Mucosa of rectum (tissue), 2 donors: ENCODE data around the gene TRIP6.
A peak's percentile ranks its signal among the peaks of the same experiment; 100 is the strongest.

Source experiments
- H3K27ac ChIP-seq, 2 donors: one replicate each; pipeline ENCODE4 v1.7.0; 2013; ENCODE audit warnings: inconsistent platforms in 2 of 2, low read depth in 2 of 2, low read length in 2 of 2
- H3K27me3 ChIP-seq, 2 donors: one replicate each; pipeline ENCODE4 v1.7.0; 2013; ENCODE audit warnings: low read length in 2 of 2; ENCODE audit not compliant: control insufficient read depth in 2 of 2, insufficient read depth in 2 of 2
- H3K36me3 ChIP-seq, 2 donors: one replicate each; pipeline ENCODE4 v1.7.0; 2013; ENCODE audit warnings: low read length in 2 of 2; ENCODE audit not compliant: control insufficient read depth in 2 of 2, insufficient read depth in 2 of 2
- H3K4me1 ChIP-seq, 2 donors: one replicate each; pipeline ENCODE4 v1.7.0; 2013; ENCODE audit warnings: low read length in 2 of 2, mild to moderate bottlenecking in 1 of 2; ENCODE audit not compliant: control insufficient read depth in 2 of 2, insufficient read depth in 2 of 2
- H3K4me3 ChIP-seq, 2 donors: one replicate each; pipeline ENCODE4 v1.7.0; 2013; ENCODE audit warnings: low read length in 2 of 2
- H3K9ac ChIP-seq, 2 donors: one replicate each; pipeline ENCODE4 v1.7.0; 2013; ENCODE audit warnings: low read length in 2 of 2, low read depth in 1 of 2, mild to moderate bottlenecking in 1 of 2
- H3K9me3 ChIP-seq, 2 donors: one replicate each; pipeline ENCODE4 v1.7.0; 2013; ENCODE audit warnings: low read length in 2 of 2; ENCODE audit not compliant: control insufficient read depth in 2 of 2
- donor health status: healthy.
- donor health status: Normal muscosa, but diverticular disease.

Gene TRIP6

GRCh38 chr7:100873599-100874299, 6.6 kb downstream of the TRIP6 start:
- Histone ChIP-seq H3K9ac (peak overlapping the region in 1 of 2 donors; percentile 97), H3K27me3 (no peaks in the 10 kb centered on the region), H3K4me1 (peaks cover 17 to 24% of the 10 kb centered on the region in 2 donors), H3K4me3 (peak overlapping the region in 1 of 2 donors; percentile 94), H3K36me3 (peaks cover 19 to 20% of the 10 kb centered on the region in 2 donors), H3K9me3 (no peaks in the 10 kb centered on the region), H3K27ac (peak overlapping the region; percentile 96 to 97)

- Histone ChIP-seq H3K9me3 (no peaks in the 10 kb centered on the region), H3K27me3 (no peaks in the 10 kb centered on the region), H3K9ac (peak overlapping the region; percentile 91 to 97), H3K4me3 (peak overlapping the region; percentile 94 to 96), H3K36me3 (peaks cover 20 to 24% of the 10 kb centered on the region in 2 donors), H3K27ac (peak overlapping the region; percentile 96 to 97), H3K4me1 (peaks cover 17 to 24% of the 10 kb centered on the region in 2 donors)
Measured at GRCh38 chr7:100874300-100874576, 7.1 kb downstream of the TRIP6 start.

GRCh38 chr7:100874577-100875355, 7.6 kb downstream of the TRIP6 start, which contains the start of gene SRRT:
Gene SRRT, plus strand, starts transcription at chr7:100875103. Its CDS starts 488 bp downstream, at chr7:100875591.
- Histone ChIP-seq H3K36me3 (peaks cover 21 to 29% of the 10 kb centered on the region in 2 donors), H3K9ac (peak within 1 kb of the TSS; percentile 91 to 97), H3K4me1 (peaks cover 17 to 24% of the 10 kb centered on the region in 2 donors), H3K9me3 (no peaks in the 10 kb centered on the region), H3K27ac (peak within 1 kb of the TSS; percentile 96 to 97), H3K4me3 (peak within 1 kb of the TSS; percentile 94 to 96), H3K27me3 (no peaks in the 10 kb centered on the region)

GRCh38 chr7:100875356-100875751, 8.2 kb downstream of the TRIP6 start:
- peak overlapping the region; percentile 94 to 96 for H3K4me3 ChIP-seq
- H3K27me3 ChIP-seq, result no peaks in the 10 kb centered on the region
- peaks cover 23 to 29% of the 10 kb centered on the region in 2 donors for H3K36me3 ChIP-seq
- H3K27ac ChIP-seq, result peak overlapping the region; percentile 96 to 97
- no peaks in the 10 kb centered on the region for H3K9me3 ChIP-seq
- peaks cover 17 to 24% of the 10 kb centered on the region in 2 donors for H3K4me1 ChIP-seq
- peak overlapping the region; percentile 91 to 97 for H3K9ac ChIP-seq

GRCh38 chr7:100878013-100878412, 10.8 kb downstream of the TRIP6 start:
- H3K4me1 ChIP-seq, result peaks cover 17 to 24% of the 10 kb centered on the region in 2 donors
- H3K9ac ChIP-seq, result no peak overlapping the region
- peaks cover 24 to 35% of the 10 kb centered on the region in 2 donors for H3K36me3 ChIP-seq
- H3K9me3 ChIP-seq, result no peaks in the 10 kb centered on the region
- no peaks in the 10 kb centered on the region for H3K27me3 ChIP-seq
- no peak overlapping the region for H3K27ac ChIP-seq
- H3K4me3 ChIP-seq, result no peak overlapping the region

- Histone ChIP-seq H3K36me3 (peaks cover 31 to 42% of the 10 kb centered on the region in 2 donors), H3K4me1 (peaks cover 17 to 24% of the 10 kb centered on the region in 2 donors), H3K9ac (no peak overlapping the region), H3K4me3 (no peak overlapping the region), H3K27ac (no peak overlapping the region), H3K27me3 (no peaks in the 10 kb centered on the region), H3K9me3 (no peaks in the 10 kb centered on the region)
Measured at GRCh38 chr7:100878685-100879084, 11.5 kb downstream of the TRIP6 start.

- Histone ChIP-seq H3K9ac (no peak overlapping the region), H3K27ac (no peak overlapping the region), H3K4me1 (peaks cover 12 to 14% of the 10 kb centered on the region in 2 donors), H3K4me3 (no peak overlapping the region), H3K9me3 (no peaks in the 10 kb centered on the region), H3K27me3 (no peaks in the 10 kb centered on the region), H3K36me3 (peaks cover 42 to 48% of the 10 kb centered on the region in 2 donors)
Measured at GRCh38 chr7:100879685-100880261, 12.6 kb downstream of the TRIP6 start.

GRCh38 chr7:100880645-100881044, 13.5 kb downstream of the TRIP6 start:
- H3K4me1 ChIP-seq, result peaks cover 9 to 12% of the 10 kb centered on the region in 2 donors
- no peak overlapping the region for H3K9ac ChIP-seq
- peaks cover 51 to 57% of the 10 kb centered on the region in 2 donors for H3K36me3 ChIP-seq
- no peak overlapping the region for H3K4me3 ChIP-seq
- no peaks in the 10 kb centered on the region for H3K27me3 ChIP-seq
- no peaks in the 10 kb centered on the region for H3K9me3 ChIP-seq
- H3K27ac ChIP-seq, result no peak overlapping the region

- H3K9ac ChIP-seq, result no peak overlapping the region
- no peak overlapping the region for H3K27ac ChIP-seq
- no peaks in the 10 kb centered on the region for H3K27me3 ChIP-seq
- H3K4me1 ChIP-seq, result peaks cover 6 to 7% of the 10 kb centered on the region in 2 donors
- H3K9me3 ChIP-seq, result no peaks in the 10 kb centered on the region
- H3K36me3 ChIP-seq, result peaks cover 56 to 62% of the 10 kb centered on the region in 2 donors
- H3K4me3 ChIP-seq, result no peak overlapping the region
Measured at GRCh38 chr7:100881136-100881535, 13.9 kb downstream of the TRIP6 start.

GRCh38 chr7:100882201-100882600, 15.0 kb downstream of the TRIP6 start:
- H3K9me3 ChIP-seq, result no peaks in the 10 kb centered on the region
- H3K9ac ChIP-seq, result no peak overlapping the region
- H3K27me3 ChIP-seq, result no peaks in the 10 kb centered on the region
- H3K36me3 ChIP-seq, result peaks cover 66 to 72% of the 10 kb centered on the region in 2 donors
- peaks cover 3 to 4% of the 10 kb centered on the region in 2 donors for H3K4me1 ChIP-seq
- no peak overlapping the region for H3K27ac ChIP-seq
- H3K4me3 ChIP-seq, result no peak overlapping the region
